Inflammatory macrophage treated with lipopolysaccharide for 1 hour (primary cell): Measurements from ENCODE around the gene SHROOM2.
"Not testable (repeated sequence)": the region's sequence is repeated elsewhere in the genome, so short reads cannot be mapped to it uniquely, and the experiment has no call there.

ENCODE experiments used
- DNase-seq, 2 donors: peaks; one replicate each; pipeline ENCODE4 v3.0.0-alpha.2; 2020 to 2022

The SHROOM2 gene

DNA sequence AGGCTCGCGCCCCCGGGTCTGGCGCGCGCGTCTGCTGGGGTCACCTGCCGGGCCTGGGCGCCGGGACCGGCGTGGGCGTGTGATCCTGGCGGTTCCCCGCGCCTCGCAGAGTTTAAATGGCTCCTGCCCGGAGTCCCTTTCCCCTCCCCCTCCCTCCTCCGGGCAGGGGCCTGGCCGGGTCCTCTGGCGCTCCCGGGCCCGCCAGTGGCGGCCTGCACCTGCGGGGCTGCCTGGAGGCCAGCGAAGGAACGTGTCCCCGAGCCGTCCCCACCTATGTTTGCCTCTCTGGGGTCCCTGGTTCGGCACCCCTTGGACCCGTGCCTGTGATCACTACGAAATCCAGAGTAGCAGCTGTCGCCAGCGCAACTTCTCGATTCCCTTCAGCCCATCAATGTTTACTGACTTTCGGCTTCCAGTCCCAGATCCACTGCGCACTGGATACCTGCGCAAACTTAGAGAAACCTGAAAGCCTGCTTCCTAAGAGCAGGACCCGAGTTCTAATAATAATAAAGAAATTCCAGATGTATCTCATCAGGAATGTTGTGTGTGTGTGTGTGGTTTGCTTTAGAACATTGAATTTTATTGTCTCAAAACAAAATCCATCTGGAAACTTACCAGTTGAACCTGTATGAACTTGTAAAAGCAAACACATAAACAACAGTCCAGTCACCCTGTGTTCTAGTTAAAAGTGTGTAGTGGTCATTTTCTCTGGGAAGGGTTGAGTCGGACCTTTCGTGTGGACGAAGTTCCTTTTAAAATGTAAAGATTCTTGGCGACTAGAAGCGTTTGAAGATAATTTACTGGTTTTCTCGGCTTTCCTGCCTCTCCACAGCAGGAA lies 788 bp downstream of the SHROOM2 start:
- DNase-seq = no peak

DNA sequence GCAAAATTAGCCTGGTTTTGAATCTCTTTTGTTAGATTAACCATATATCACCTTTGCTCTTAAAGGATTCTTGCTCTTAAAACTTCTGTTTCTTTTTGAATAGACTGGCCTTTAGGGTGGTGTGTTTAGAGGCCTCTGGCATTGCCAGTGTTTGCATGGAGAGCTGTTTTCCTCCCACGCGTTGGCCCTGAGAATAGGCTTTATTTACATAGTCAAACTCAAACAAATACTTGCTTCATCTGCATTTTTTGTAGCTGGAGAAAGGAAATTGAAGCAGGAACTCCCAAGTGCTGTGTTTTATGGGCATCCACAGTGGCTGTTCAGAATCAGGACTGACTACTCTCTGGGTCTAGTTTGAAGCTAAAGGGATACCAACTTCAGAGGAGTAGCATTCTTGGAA lies 2.7 kb downstream of the SHROOM2 start:
- DNase-seq = no peak

DNA sequence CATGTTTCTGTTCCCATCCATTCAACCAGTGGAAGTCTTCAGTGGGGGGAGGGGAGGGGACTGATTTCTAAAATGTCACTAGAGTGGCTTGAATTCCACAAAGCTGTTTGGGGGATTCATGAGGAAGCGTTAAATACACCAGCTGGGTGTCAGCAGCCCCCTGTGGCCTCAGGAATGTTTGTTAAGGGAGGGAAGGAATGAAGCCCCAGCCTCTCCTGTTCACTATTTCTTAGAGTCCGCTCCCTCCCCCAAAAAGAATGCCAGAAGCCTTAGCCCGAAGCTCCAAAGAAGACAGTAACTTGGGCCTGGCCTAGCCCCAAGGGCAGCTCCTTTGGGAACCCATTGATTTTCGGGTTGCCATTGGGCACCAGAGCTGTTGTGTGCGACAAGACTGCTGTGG lies 3.3 kb downstream of the SHROOM2 start:
- no peak for DNase-seq

GRCh38 chrX:9790866-9791265 lies 4.6 kb downstream of the SHROOM2 start:
- no peak for DNase-seq

- no peak for DNase-seq
These were observed 8.3 kb downstream of the SHROOM2 start for GRCh38 chrX:9794495-9794894.

DNA sequence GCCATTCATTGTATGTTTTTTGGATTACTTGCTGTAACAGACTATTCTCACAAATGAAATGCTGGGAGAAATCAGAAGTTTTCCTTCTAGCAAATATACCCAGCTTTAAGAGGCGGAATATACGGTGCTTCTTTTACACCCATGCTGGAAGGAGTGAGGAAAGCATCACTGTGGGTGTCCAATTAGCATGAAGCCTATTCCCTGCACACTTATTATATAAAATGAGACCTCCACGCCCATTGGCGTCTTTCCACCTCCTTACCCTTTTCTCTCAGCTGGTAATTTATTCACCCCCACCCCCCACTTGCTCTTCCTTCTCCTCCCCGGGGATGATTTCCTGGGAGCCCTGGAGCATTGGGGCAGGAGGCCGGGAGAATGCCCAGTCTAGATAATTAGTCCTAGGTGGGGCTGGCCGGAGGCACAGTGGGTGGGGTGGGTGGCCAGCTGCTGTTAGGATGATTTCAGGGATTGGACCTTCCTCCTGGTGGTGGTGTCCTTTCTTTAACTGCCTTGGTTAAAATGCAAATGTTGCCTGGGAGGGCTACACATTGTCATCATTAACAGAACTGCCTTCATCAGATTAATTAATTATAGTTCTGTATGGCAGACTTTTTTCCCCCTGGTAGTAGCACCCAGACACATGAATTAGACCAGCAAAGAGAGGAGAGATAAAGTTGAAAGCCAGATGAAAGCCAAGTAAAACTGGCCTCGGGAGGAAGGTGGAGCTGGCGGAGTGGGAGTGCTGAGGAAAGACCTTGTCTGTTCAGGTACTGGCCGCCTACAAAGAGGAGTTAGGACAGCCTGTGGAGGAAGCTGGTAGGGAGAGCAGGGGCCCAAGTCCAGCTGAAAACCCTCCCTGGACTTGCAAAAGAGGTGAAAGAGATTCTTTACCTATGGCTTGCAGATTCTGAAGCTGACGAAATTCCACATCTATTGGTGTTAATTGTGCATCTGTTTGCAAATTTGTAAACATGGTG lies 11.4 kb downstream of the SHROOM2 start:
- DNase-seq = no peak

- DNase-seq = no peak
These were observed 16.5 kb downstream of the SHROOM2 start for GRCh38 chrX:9802737-9803136.

DNA sequence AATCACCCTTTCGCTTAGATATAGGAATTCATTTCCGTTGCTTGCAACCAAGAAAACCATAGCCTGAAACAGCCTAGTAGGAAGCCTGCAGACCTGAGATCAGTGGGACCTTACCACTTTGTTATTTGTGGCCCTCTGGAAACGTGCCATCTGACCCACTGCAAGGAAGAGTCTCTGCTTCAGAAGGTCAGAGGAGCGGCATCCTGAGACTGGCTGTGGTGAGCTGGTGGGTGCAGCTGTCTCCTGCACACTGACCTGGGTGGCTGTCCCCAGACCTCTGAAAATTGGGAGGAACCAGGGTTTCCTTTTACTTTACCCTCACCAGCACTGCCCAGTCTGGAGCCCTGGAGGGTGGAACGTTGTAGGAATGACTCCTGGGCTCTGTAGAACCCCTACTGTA lies 18.2 kb downstream of the SHROOM2 start:
- no peak for DNase-seq

DNA sequence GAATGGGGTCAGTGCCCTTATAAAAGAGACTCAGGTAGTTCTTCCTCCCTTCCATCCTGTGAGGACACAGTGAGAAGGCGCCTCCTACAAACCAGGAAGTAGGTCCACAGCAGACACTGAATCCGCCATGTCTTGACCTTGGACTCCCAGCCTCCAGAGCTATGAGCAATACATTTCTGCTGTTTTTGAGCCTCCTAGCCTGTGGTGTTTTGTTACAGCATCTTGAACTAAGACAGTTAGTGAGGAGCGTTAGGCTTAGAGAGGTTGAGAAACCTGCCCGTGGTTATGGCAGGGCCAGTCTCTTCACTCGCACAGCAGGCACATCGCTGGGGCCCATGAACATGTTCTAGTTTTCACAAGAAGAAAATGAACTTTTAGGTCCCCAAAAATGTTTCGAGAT lies 19.7 kb downstream of the SHROOM2 start:
- DNase-seq = no peak

DNA sequence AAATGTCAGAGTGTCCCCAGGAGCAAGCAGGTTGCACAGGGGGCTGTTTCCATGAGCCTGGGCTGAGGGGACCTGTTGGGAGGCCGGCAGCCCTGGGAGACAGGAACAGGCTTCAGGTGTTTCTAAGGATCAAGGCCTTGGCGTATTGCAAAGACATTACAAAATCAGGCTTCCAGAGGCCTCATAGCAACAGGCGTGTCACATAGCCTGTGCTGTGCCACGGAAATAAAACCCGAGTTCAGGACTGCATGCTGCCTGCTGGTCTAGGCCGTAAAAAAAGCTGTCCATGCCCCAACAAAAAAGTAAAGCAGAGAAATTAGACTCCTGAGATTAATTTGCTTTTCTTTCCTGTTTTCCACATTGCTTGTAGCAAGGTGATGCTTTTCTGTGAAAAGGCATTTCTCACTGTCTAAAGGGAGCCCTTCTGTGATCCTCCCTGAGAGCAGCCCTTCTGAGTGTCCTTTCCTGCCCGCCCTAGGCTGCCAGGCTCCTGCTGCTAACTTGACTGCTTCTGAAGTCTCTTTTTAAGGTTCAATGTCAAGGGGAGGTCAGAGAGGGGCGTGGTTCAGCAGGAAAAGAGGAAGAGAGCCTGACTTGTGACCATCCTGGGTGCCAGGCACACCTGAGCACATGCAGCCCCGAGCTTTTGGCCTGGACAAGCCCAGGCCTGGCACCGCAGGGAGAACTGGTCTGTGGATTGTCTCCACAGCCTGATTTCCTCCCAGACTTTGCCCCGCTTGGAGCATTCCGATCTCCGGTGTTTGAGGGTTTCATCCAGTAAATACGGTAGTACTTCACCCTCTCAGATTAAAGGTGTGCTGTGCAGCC lies 21.3 kb downstream of the SHROOM2 start:
- no peak for DNase-seq

DNA sequence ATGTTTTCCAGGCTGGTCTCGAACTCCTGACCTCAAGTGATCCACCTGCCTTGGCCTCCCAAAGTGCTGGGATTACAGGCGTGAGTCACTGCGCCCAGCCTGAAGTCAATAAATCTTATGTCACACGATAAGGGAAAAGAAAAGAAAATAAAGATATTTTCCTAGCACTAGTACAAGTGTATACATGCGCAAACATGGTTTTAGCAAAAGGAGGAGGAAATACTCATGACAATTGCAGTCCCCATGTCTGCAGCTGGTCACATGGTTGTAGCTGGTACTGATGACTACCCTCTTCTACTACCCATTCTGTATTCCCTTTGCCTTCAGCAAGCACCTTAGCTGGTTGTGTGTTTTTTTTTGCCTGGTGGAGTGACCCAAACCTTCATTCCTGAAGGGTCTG lies 23.6 kb downstream of the SHROOM2 start:
- not testable (repeated sequence) for DNase-seq

DNA sequence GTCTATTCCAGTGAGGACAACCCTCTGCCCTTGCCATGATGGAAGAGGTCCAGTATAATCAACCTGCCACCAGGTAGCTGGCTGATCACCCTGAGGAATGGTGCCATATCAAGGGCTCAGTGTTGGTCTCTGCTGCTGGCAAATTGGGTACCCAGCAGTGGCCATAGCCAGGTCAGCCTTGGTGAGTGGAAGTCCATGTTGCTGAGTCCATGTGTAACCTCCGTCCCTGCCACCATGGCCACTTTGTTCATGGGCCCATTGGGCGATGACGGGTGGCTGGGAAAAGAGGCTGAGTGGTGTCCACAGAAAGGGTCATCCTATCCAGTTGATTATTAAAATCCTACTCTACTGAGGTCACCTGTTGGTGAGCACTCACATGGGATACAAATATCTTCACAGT lies 24.9 kb downstream of the SHROOM2 start:
- not testable (repeated sequence) for DNase-seq

DNA sequence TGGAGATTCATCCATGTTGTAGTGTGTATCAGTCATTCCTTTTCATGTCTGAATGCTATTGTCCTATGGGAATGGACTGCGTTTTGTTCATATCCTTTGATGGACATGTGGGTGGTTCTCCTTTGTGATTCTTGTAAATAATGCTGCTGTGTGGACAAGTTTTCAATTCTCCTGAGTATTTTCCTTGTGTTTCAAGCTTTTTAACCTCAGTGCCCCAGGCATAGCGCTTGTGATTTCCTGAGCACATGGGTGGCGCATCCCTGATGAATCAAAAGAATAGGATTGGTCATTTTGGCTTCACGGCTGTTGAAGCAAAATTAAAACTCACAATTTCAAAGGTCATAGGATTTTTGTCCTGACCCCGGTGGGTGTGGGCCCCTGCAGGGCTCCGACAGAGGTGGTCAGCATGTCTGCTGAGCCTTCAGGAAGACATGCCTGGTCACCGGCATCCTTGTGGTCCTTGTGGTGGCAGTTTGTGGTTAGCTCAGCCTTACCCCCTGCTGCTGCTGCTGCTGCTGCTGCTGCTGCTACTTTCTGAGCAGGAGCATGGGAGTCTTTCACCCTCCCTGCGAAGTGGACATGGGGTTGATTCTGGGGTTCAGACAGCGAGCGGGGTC lies 30.0 kb downstream of the SHROOM2 start:
- no peak for DNase-seq

GRCh38 chrX:9821572-9821971 lies 35.3 kb downstream of the SHROOM2 start:
- DNase-seq = no peak

GRCh38 chrX:9824554-9824953 lies 38.3 kb downstream of the SHROOM2 start:
- DNase-seq = no peak

- no peak for DNase-seq
These were observed 39.0 kb downstream of the SHROOM2 start for GRCh38 chrX:9825129-9825790.

DNA sequence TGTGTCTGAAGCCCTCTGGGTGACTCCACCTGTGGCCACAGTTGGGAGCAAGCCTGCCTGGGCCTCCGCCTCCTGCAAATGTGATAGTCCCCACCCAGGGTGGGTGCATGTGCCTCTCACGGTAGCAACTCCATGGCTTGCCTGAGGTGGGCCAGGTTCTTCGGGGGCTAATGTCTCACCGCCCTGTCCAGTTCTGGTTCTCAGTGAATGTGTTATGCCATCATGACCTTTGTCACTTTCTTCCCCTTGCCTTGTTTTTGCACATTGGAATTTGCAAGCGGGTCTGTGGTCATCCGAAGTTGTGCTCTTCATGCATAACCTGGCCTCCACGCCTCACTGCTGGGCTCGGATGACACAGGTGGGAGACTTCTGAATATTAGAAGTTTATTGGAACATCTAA lies 39.7 kb downstream of the SHROOM2 start:
- no peak for DNase-seq

- DNase-seq = no peak
These were observed 43.4 kb downstream of the SHROOM2 start for GRCh38 chrX:9829308-9830267.

DNA sequence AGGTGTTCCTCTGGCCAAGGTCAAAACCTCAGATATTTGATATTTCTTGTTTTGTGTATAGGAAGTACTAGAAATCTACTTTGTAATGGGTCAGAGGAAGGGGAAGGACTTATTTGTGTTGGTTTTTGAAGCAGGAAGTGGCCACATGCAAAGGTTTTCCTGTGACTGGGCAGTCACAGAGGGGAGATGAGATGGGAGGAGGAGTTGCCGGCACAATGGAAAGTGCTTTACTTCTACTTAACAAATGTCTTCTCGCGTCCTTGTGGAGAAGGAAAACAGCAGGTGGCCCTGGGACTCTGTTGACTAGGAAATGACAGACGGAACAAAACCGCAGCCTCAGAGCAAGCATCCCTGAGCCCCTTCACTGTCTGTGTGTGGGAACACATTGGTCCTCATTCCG lies 46.6 kb downstream of the SHROOM2 start:
- DNase-seq = no peak

GRCh38 chrX:9835585-9836210 lies 49.5 kb downstream of the SHROOM2 start:
- DNase-seq = no peak
